Measurements from ENCODE around the gene SLCO4A1.
"Not testable (repeated sequence)": the region's sequence is repeated elsewhere in the genome, so short reads cannot be mapped to it uniquely, and the experiment has no call there.

SLCO4A1 gene

DNA sequence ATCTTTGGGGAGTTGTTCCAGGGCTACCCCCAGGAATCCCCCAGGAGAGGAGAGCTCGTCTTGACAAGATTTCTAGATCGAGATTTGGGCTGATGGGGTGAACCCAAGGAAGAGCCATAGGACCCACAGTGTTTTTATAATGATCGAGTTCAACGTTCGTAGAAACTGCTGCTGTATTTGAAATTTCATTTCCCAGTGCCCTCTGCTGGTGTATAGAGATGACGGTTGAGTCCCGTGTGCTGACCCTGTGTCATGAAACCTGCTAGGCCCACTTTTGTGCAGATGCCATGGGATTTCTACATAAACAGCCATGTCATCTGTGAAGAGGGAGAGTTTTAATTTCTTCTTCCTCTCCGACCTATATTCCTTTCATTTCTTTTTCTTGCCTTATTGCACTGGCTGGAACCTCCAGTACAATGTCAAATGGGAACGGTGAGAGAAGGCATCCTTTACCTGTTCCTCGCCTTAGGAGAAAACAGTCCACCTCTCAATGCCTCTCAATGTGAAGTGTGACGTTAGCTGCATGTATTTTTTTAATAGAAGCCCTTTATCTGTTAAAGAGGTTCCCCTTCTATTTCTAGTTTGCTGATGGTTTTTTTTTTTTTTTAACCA, 37.8 kb downstream of the SLCO4A1 start:
- in situ Hi-C loops (cut with HindIII; ENCODE audit: low sequenced_read_pairs): no loop called here

DNA sequence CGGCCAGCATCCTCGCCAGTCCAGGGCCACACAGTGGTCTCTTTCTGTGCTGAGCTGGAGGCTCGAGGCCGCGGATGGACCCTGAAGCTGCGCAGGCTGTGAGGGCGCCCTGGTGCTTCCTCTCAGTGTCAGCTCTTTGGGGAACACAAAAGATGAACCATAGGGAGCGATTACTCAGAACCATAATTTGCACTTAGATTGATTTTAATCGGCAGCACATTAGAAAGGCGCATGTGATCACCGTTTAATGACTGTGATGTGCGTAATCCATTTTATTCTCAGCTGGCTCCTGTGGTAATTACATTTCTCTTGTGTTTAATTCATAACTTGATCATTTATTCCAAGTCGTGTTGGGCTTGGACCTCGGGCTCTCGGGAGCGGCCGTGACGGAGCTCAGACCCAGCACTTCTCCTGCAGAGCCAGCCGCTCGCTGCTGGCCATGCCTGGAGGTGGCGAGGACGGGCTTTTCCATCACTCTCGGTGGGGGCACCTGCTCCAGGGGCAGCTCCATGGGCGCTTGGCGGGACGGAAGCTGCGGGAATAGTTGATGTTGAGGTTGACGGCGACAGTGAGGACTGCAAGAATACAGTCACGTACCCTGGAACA, 40.7 kb downstream of the SLCO4A1 start:
- in situ Hi-C loops (cut with HindIII; ENCODE audit: low sequenced_read_pairs): no loop called here

DNA sequence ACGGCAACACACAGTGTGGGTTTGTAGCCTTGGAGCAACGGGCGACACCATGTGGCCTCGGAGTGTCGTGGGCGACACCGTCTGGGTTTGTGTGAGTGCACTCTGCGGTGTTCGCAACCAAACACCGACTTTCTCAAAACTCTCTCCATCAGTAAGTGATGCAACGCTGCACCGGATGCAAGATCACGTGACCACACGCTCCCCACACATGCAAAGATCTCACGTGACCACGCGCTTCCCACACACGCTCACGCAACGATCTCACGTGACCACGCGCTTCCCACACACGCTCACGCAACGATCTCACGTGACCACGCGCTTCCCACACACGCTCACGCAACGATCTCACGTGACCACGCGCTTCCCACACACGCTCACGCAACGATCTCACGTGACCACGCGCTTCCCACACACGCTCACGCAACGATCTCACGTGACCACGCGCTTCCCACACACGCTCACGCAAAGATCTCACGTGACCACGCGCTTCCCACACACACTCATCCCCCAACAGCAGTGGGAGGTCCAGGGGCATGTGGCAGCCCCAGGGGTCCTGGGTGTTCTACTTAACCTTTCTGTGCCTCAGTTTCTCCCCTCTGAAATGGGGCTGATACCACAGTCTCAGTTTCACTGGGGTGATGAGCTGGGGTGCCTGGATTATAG, 41.5 kb downstream of the SLCO4A1 start:
- in situ Hi-C loops (cut with HindIII; ENCODE audit: low sequenced_read_pairs): not testable (repeated sequence)

DNA sequence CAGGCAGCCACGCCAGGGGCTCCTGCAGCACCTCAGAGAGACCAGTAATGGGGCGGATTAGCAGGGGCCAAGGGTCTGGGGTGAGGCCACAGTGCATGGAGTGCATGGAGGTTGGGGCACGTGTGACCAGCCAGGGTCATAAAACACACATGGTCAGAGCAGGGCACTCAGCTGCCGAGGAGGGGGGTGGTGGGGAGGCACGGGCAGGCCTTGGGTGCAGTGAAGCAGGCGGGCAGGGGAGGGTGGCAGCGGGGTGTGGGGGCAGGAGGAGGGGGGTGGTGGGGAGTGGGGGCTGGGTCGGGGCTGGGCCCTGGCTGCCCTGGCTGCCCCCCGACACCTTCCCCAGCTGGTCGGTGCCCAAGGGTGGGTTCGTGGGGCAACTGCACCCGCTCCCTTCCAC, 42.7 kb downstream of the SLCO4A1 start:
- in situ Hi-C loops (cut with HindIII; ENCODE audit: low sequenced_read_pairs): no loop called here

DNA sequence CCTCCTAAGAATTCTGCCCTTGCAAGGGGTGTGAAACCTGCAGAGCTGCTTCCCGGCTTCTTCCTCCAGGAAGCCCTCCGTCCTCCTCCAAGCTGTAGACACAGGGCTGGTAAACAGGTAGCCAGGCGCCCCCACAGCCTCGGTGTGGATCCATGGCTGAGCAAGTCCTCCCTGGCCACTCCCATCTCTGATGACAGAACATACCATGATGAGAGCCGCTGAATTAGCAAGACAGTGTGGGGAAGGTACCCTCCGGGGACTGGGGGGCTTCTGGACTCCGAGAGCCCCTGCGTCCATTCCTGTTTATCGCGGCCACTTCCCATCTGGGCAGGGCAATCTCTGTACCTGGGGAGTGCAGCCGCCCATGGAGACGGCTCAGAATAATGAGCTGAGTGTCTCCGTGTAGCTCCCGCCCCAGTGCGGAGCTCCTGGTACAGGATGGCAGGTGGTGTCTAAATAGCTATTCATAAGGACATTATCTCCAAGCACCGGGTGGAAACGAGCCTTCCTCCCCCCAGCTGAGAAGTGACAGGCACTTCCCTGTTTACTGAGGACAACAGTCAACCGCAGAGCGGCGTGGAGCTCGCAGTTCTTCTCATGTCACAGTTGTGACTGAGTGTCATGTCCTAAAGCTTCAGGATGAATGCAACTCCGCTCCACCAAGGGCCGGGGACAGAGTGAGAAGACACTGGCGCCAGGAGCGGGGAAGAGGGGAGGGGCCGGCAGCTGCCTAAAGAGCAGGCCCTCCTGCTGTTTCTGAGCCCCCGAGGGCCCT, 43.7 kb downstream of the SLCO4A1 start:
- in situ Hi-C loops (cut with HindIII; ENCODE audit: low sequenced_read_pairs): no loop called here

DNA sequence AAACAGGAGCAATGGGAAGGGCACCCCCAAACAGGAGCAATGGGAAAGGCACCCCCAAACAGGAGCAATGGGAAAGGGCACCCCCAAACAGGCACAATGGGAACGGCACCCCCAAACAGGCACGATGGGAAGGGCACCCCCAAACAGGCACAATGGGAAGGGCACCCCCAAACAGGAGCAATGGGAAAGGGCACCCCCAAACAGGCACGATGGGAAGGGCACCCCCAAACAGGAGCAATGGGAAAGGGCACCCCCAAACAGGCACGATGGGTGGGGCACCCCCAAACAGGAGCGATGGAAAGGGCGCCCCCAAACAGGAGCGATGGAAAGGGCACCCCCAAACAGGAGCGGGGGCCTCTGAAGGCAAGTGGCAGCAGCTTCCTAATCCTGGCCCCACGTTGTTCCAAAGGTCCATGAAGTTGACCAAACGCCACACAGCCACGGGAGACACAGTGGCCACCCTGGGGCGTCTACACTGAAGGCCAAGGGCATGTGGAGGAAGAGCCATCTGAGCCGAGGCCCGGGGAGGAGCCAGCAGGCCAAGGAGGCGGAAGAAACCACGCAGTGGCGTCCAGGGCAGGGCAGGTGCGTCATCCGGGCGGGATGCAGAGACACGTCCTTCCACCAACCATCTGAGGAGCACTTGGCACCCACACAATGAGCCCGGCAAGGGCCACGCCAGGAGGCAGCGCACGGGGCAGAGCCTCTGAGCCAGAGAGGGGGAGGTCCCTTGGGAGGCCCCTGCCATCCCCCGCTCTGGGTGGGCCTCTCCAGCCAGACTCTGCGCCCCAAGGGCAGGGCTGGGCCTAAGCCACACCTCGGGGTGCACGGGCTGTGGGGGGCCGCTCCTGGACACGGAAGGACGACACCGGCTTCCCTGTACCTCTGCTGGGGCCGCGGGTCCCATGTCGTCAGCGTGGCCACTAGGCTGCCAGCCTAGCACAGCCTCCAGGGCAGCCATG, 44.8 kb downstream of the SLCO4A1 start:
- in situ Hi-C loops (cut with HindIII; ENCODE audit: low sequenced_read_pairs): no loop called here

DNA sequence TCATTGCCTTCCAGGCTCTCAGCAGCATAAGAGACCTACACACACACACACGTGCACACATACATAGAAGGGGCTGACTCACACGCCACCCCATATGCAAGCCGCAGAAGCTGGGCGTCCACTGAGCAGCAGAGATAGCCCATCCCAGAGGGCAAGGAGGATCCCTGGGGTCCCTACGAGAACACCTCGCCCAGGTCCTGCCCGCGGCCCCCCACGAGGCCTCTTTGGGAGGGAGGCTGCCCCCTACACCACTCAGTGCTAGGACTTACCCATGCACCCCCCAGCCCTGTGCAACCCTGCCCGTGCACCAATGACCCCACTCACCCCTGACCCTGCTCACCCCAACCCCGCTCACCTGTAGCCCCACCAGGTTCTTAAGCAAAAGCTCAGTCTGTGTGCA, 45.8 kb downstream of the SLCO4A1 start:
- in situ Hi-C loops (cut with HindIII; ENCODE audit: low sequenced_read_pairs): no loop called here

DNA sequence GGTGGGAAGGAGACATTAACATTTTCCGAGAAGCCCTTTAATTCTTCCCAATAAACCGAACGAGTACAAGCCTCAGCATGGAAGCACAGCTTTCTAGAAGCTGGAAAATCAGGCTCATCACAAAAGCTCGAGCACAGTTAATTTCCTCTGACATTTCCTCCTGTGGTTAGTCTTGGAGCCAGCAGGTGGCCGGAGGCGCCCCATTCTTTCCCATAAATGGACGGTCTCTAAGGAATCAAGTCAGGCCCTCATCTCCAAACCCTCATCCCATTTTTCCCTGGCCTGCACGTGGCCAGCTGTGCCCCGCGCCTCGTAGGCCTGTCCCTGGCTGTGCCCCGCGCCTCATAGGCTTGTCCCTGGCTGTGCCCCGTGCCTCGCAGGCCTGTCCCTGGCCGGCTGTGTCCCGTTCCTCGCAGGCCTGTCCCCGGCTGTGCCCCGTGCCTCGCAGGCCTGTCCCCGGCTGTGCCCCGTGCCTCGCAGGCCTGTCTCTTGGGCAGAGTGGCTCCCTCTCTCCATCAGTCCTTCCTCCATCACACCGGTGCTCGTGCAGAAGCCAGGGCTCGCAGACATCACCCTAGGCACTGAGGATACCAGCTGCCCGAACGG, 46.7 kb downstream of the SLCO4A1 start:
- in situ Hi-C loops (cut with HindIII; ENCODE audit: low sequenced_read_pairs): no loop called here

DNA sequence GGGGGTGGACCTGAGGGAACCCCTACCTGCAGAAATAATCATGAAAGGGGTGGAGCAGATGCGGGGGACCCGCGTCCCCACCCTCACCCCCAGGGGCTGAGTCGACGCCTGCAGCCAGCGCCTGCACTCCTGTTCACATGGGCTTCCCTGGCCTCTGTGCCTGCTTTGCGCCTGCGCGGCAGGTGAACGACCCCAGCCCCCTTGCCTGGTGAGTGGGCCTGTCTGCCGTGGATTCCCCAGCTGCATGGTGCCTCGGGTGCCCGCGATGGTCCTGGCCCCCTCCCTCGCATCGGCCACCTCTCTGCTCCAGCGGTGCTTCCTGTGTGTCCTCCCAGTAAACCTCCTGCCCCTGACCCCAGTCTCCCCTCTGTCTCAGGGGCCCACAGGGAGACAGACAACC, 47.6 kb downstream of the SLCO4A1 start:
- in situ Hi-C loops (cut with HindIII; ENCODE audit: low sequenced_read_pairs): no loop called here

DNA sequence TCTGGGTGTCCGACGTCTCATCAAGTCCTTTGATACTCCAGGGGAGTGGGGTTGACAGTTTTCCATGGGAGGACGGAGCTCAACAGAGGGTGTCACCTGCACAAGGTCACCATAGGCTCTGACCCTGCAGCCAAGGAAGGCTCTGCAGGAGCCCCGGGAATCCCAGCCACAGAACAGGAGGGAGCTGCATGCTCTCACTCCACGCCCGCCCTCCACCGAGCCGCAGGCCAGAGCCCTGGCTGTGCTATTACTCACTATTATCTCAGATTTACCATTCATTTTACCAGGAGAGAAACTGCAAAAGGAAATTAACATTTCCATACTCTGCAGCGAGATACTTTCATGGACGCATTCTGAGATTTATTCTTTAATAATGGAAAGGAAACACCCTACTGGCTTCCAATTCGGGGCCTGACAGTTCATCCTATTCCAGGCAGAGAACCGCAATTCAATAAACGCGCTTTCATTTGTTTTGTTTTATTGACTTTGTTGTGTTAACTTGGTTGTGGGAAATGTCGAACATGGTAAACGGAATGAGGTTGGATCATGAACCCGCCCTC, 48.0 kb downstream of the SLCO4A1 start:
- in situ Hi-C loops (cut with HindIII; ENCODE audit: low sequenced_read_pairs): no loop called here

DNA sequence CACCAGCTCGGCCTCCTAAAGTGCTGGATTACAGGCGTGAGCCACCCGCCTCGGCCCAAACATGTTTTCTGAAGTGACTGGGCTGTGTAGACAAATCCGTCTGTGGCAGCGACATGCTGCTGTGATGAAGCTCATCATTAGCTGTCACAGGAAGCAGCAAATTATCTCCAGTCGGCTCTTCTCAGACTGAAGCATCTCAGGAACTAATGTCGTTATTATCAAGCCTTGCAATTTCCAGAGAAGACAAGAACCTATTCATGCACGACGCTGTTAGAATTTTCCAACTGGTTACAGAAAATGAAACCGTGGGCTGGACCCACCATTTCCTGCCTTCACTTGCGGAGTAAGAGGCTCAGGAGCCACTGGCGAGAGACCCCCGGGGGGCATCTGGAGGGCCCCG, 49.2 kb downstream of the SLCO4A1 start:
- in situ Hi-C loops (cut with HindIII; ENCODE audit: low sequenced_read_pairs): no loop called here

DNA sequence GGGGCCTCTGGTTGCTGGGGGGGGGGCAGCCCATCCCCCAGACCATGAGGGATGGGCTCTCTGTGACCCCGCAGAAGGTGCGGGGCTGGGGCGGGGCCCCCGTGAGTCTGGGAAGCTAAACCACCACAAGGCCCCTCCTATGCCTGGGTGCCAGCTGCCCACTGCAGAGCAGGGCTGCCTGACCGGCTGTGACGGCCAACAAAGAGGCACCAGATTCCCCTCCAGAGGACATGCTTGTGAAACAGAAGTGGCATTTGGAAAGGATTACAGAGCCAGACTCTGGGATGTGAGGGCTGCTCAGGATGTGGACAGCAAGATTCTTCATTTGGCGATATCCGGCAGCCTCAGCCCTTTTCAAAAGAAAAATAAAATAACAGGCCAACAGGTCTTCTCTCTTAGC, 49.9 kb downstream of the SLCO4A1 start:
- in situ Hi-C loops (cut with HindIII; ENCODE audit: low sequenced_read_pairs): no loop called here

DNA sequence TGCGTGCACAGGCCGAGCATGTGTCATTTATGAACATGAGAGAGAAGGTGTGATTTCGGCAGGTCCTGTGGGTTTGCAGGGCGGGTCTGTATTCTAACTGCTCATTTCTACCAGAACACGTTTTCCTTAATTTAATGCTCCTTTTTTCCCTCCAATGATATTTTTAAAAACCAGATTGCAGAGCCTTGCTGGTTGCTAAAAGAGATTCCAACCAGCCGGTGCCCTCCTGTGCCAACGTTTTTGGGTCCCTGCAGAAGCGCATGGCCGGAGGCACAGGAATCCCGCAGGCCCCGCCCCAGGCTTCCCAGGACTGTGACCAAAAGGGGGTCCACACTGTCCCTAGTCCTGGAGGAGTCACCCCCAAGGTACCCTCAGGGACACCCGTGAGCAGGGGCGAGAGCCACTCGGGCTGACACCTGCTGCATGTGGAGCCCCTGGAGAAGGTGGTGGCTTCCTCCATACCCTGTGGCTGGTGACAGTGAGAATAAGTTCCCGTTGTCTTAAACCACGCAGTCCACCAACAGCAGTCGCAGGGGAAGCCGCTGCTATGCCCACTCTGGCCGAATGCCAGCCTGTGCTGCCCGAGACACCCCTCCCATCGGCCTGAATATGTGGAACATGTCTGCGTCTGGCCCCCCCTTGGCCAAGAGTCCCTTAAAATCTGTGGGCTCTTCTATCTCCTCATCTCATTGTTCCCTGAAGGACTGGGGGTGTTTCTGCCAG, 50.7 kb downstream of the SLCO4A1 start:
- in situ Hi-C loops (cut with HindIII; ENCODE audit: low sequenced_read_pairs): no loop called here

DNA sequence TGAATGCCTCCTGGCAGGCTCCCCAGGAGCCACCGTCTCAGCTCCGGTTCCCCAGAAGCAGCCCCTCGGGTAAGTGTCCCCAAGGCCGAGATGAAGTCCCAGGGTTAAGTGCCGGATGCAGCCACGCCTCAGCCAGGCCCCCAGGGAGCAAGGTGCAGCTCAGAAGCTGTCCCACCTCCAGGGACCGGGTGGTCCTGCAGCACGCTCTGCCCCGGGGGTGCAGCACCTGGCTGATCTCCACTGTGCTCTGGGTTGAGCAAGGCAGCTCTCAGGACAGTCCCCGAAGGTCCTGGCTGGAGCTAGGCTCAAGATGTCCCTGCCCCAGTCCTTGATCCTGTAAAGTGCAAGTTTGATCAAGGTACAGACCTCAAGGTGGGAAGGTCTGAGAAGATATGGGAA, 51.2 kb downstream of the SLCO4A1 start:
- in situ Hi-C loops (cut with HindIII; ENCODE audit: low sequenced_read_pairs): no loop called here

DNA sequence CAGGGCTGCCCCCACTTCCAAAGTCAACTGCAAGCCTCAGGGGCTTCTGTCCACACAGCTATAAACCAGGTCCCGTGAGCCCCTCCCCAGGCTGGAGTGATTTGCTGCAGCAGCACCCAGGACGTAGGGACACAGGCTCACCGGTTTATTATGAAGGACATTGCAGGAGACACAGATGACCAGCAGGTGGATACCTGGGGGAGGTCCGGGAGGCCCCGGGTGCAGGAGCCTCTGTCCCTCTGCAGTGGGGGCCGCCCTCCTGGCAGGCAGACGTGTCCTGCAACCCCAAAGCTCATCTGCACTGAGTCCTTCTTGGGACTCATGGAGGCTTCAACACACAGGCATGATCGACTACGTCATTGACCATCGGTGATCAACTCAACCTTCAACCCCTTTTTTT, 51.8 kb downstream of the SLCO4A1 start:
- in situ Hi-C loops (cut with HindIII; ENCODE audit: low sequenced_read_pairs): no loop called here

DNA sequence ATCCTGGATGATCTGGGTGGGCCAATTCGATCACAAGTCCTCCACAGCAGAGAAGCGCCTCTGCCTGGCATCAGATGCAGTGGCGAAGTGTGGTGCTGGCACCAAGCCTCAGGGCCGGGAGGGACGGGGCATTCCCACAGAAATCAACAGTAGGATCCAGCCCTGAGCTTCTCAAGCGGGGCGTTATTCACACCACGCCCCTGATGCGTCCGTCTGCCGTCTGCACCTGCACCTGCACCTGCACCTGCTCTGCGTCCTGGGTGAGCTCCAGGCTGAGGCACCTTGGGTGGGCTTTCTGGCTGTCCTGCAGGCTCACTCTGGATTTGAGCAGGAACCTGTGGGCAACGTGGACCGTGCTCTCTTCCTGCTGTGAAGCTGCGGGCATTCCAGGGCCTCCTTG, 52.6 kb downstream of the SLCO4A1 start:
- in situ Hi-C loops (cut with HindIII; ENCODE audit: low sequenced_read_pairs): no loop called here

DNA sequence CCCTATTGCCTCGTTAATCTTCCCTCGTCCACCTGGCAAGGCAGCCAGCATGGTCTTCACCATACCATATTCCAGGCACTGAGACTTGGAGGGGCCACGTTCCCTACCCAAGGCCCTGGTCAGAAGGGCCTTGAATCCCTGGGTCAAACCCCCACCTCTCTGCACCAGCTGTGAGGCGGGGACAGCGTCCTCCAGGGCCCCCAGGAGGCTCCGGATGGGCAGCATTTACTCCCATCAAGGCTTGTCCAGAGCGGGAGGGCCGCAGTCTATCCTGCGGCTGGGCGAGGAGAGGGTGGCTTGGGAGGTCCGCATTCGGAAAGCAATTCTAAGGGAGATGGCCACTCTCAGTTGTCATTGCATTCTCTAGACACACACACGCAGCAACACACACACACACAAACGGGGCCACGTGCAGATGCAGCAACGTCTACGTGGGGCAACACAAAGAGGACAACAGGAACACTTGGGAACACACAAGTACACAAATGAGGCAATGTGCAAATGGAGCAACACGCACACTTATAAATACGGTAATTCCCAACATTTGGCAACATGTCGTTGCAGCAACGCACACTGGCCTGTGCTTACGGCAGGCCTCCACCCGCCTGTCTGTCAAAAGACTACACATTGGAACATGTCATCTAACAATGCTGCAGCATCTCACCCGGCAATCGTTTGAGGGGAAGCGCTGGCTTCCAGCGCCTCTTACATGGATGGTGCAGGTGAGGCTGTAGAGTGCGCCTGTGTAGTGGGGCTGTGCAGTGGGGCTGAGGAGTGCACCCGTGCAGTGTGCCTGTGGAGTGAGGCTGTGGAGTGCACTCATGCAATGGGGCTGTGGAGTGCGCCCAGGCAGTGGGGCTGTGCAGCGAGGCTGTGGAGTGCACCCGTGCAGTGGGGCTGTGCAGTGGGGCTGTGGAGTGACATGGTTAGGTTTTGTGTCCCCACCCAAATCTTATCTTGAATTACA, 53.4 kb downstream of the SLCO4A1 start:
- in situ Hi-C loops (cut with HindIII; ENCODE audit: low sequenced_read_pairs): no loop called here

DNA sequence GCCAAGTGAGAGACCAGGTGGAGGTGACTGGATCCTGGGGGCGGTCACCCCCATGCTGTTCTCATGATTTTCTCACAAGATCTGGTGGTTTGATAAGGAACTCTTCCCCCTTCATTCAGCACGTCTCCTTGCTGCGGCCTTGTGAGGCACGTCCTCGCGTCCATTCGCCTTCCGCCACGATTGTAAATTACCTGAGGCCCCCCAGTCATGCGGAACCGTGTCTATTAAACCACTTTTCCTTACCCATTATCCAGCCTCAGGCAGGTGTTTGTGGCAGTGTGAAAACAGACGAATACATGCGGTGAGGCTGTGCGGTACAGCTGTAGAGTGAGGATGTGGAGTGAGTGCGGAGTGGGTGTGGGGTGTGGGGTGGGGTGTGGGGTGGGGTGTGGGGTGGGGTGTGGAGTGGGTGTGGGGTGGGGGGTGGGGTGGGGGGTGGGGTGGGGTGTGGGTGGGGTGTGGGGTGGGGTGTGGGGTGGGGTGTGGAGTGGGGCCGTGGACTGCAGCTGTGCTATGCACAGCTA, 54.2 kb downstream of the SLCO4A1 start:
- in situ Hi-C loops (cut with HindIII; ENCODE audit: low sequenced_read_pairs): no loop called here
